SU-DHL-6 (cell line): ENCODE measurements around the gene SLC6A20.

Experiments
- H2AFZ ChIP-seq: fragments of 200-600 bp; sonication (generic); 2 replicates; pipeline ENCODE4 v1.6.1; 2014; ENCODE audit warnings: low read depth, mild to moderate bottlenecking, moderate library complexity, mixed read lengths, antibody characterized with exemption, low read length; ENCODE audit not compliant: severe bottlenecking
- H3F3A ChIP-seq: fragments of 200-600 bp; shearing (Covaris generic); 2 replicates; pipeline ENCODE4 v1.6.0; 2016; ENCODE audit warnings: antibody characterized with exemption, mild to moderate bottlenecking; ENCODE audit not compliant: insufficient read depth
- H3K27ac ChIP-seq: fragments of 200-600 bp; sonication (generic); 2 replicates; pipeline ENCODE4 v1.5.1; 2016; ENCODE audit warnings: low read depth, mild to moderate bottlenecking, low read length, moderate library complexity, mixed read lengths
- H3K27me3 ChIP-seq: fragments of 200-600 bp; sonication (generic), shearing (Covaris generic); 2 replicates; pipeline ENCODE4 v1.6.0; 2014; ENCODE audit warnings: mild to moderate bottlenecking, low read length
- H3K36me3 ChIP-seq: fragments of 200-600 bp; sonication (generic); 2 replicates; pipeline ENCODE4 v1.6.1; 2014; ENCODE audit warnings: mild to moderate bottlenecking, low read length, mixed read lengths
- H3K4me2 ChIP-seq: fragments of 300-600, 200-600 bp; shearing (Covaris generic), sonication (generic); 2 replicates; pipeline ENCODE4 v1.6.0; 2014; ENCODE audit warnings: low read length, low read depth, mild to moderate bottlenecking; ENCODE audit not compliant: poor library complexity, severe bottlenecking
- H3K4me3 ChIP-seq: fragments of 200-600 bp; sonication (generic); 2 replicates; pipeline ENCODE4 v1.5.1; 2014; ENCODE audit warnings: antibody characterized with exemption, low read length, mild to moderate bottlenecking, mixed read lengths; ENCODE audit not compliant: insufficient read depth, poor library complexity, severe bottlenecking
- H3K79me2 ChIP-seq: fragments of 200-600 bp; sonication (generic); 2 replicates; pipeline ENCODE4 v1.6.1; 2014; ENCODE audit warnings: mild to moderate bottlenecking, low read length, moderate library complexity; ENCODE audit not compliant: insufficient read depth
- H3K9ac ChIP-seq: fragments of 200-600 bp; sonication (generic); 2 replicates; pipeline ENCODE4 v1.7.0; 2014; ENCODE audit warnings: mild to moderate bottlenecking, low read length
- H3K9me2 ChIP-seq: fragments of 200-600 bp; sonication (generic); replicated peaks from 2 replicates; pipeline ENCODE4 v1.6.1; 2014; ENCODE audit warnings: low read length; ENCODE audit not compliant: insufficient read depth
- H3K9me3 ChIP-seq: fragments of 200-600 bp; sonication (generic); 2 replicates; pipeline ENCODE4 v1.6.1; 2014; ENCODE audit warnings: low read length, mixed read lengths; ENCODE audit not compliant: insufficient read depth
- H4K20me1 ChIP-seq: fragments of 200-600 bp; sonication (generic); 2 replicates; pipeline ENCODE4 v1.6.1; 2014; ENCODE audit warnings: low read depth, mild to moderate bottlenecking, antibody characterized with exemption, low read length, moderate library complexity, mixed read lengths
- CTCF ChIP-seq: fragments of 200-600 bp; sonication (generic); IDR thresholded peaks from one replicate; pipeline ENCODE4 v1.5.1; 2017; ENCODE audit warnings: antibody characterized with exemption, mild to moderate bottlenecking, low read length, moderate library complexity; ENCODE audit not compliant: insufficient read depth, poor library complexity, severe bottlenecking
- EZH2phosphoT487 ChIP-seq: fragments of 200-600 bp; sonication (generic), shearing (Covaris generic); conservative IDR thresholded peaks from 2 replicates; pipeline ENCODE4 v1.6.1; 2018; ENCODE audit warnings: mild to moderate bottlenecking, antibody characterized with exemption, low read length, moderate library complexity, mixed read lengths

The SLC6A20 gene

GRCh38 chr3:45773072-45773471 is 23.3 kb downstream of the SLC6A20 start:
- H3K4me3 ChIP-seq: no peak overlapping the region
- no peak overlapping the region for H3K27ac ChIP-seq
- no peaks in the 10 kb centered on the region for H3K79me2 ChIP-seq
- TF ChIP-seq EZH2phosphoT487 (no peak), CTCF (no peak)
- no peaks in the 10 kb centered on the region for H3K36me3 ChIP-seq
- no peaks in the 10 kb centered on the region for H4K20me1 ChIP-seq
- no peaks in the 10 kb centered on the region for H3K9me3 ChIP-seq
- H3F3A ChIP-seq: no peaks in the 10 kb centered on the region
- no peaks in the 10 kb centered on the region for H3K9me2 ChIP-seq
- H2AFZ ChIP-seq: no peak overlapping the region
- no peak overlapping the region for H3K9ac ChIP-seq
- H3K27me3 ChIP-seq: no peaks in the 10 kb centered on the region
- no peak overlapping the region for H3K4me2 ChIP-seq

GRCh38 chr3:45772341-45773035 is 23.8 kb downstream of the SLC6A20 start:
- TF ChIP-seq EZH2phosphoT487 (no peak), CTCF (no peak)
- Histone ChIP-seq H4K20me1 (no peaks in the 10 kb centered on the region), H3K27ac (no peak overlapping the region), H3F3A (no peaks in the 10 kb centered on the region), H3K9ac (no peak overlapping the region), H3K9me3 (no peaks in the 10 kb centered on the region; the same call in 1 of the 2 replicates), H3K4me2 (no peak overlapping the region), H3K27me3 (no peaks in the 10 kb centered on the region), H3K79me2 (no peaks in the 10 kb centered on the region), H3K9me2 (no peaks in the 10 kb centered on the region), H3K36me3 (no peaks in the 10 kb centered on the region), H2AFZ (no peak overlapping the region), H3K4me3 (no peak overlapping the region)

GRCh38 chr3:45771831-45772230 is 24.5 kb downstream of the SLC6A20 start:
- no peaks in the 10 kb centered on the region for H4K20me1 ChIP-seq
- H3K9ac ChIP-seq: no peak overlapping the region
- H3K36me3 ChIP-seq: 0 out of 2 replicates have a peak, but pooled peaks cover 6% of the 10 kb centered on the region
- H3K4me3 ChIP-seq: no peak overlapping the region
- TF ChIP-seq EZH2phosphoT487 (no peak), CTCF (no peak)
- no peak overlapping the region for H3K4me2 ChIP-seq
- H2AFZ ChIP-seq: no peak overlapping the region
- H3K79me2 ChIP-seq: no peaks in the 10 kb centered on the region
- H3K9me2 ChIP-seq: no peaks in the 10 kb centered on the region
- no peaks in the 10 kb centered on the region; the same call in 1 of the 2 replicates for H3K9me3 ChIP-seq
- H3K27me3 ChIP-seq: 0 out of 2 replicates have a peak, but pooled peaks cover 4% of the 10 kb centered on the region
- no peak overlapping the region for H3K27ac ChIP-seq
- H3F3A ChIP-seq: no peaks in the 10 kb centered on the region
